Activated CD8-positive, alpha-beta memory T cell treated with anti-CD3 and anti-CD28 coated beads for 48 hours (primary cell): Measurements from ENCODE around the gene OR2T6.
"Not testable (repeated sequence)": the region's sequence is repeated elsewhere in the genome, so short reads cannot be mapped to it uniquely, and the experiment has no call there.

Experiments used
- DNase-seq, 3 experiments: peaks; one replicate each; pipeline ENCODE4 v3.0.0-alpha.2; 2020; ENCODE audit warnings: low read depth in 2 of 3, low spot score in 2 of 3

The OR2T6 gene

DNA sequence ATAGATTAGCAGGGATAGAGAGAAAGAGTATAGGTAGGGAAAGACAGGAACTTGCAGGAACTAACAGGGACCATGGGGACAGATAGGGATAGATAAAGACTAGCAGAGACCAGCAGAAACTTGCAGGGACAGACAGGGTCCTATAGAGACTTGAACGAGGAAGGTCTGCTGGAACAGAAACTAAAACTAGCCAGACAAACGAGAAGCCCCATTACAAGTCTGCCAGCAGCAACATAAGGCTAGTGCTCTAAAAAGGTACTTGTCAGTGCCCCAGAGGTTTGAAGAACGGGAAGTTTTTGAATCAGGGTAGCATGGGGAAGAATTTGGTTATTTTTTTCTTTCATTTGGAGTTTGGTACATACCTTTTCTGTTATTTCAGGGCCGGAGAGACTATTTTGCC lies 56.7 kb downstream of the OR2T6 start:
- not testable (repeated sequence) for DNase-seq

DNA sequence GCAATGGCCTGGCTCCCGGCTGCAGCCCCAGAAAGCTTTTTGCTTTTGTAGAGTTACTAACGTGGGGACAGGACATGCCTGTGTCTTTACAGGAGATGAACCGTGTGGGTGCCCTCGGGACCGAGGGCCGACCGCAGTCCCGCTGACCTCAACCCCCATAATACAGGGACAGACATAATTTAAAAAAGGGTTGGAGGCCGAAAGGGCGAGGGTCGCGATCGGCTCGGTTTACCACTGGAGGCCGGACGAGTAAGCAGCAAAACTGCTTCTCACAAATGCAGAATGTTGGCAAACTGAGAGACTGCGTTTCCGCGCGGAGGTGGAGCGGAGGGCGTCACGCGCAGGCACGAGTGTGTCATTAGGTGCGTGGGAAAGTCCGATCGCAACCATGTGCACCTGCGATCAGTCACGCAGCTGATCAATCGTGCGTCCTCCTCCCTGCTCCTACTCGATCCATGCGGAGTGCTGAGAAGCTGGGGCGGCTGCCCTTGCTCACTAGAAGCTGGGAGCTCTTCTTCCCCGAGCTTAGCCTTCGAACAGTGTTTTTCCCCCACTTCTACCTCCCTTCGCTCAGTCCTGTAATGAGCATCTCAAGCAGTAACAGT lies 58.4 kb downstream of the OR2T6 start:
- DNase-seq: not testable (repeated sequence)

- DNase-seq: not testable (repeated sequence)
Observed at GRCh38 chr1:248434913-248435312, 59.4 kb downstream of the OR2T6 start.

DNA sequence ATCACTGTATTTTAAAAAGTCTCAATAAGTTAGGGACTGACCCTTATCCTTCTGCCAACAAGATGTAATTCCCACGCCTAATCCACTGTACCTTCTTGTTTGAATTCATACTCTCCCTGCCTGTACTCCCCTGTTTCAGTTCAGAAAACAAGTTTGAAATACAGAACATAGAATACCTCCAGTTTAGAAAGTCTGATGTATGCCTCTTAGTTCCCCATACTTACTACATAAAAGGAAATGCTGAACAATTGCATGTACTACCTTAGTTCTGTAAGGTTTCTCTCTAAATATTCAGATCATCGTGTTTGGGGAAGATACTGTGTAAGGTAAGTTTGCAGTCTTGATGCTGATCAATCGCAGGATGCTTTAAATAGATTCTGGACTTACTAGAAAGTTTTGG lies 60.8 kb downstream of the OR2T6 start:
- not testable (repeated sequence) for DNase-seq

- DNase-seq: not testable (repeated sequence)
Observed at GRCh38 chr1:248438668-248439067, 63.1 kb downstream of the OR2T6 start.

DNA sequence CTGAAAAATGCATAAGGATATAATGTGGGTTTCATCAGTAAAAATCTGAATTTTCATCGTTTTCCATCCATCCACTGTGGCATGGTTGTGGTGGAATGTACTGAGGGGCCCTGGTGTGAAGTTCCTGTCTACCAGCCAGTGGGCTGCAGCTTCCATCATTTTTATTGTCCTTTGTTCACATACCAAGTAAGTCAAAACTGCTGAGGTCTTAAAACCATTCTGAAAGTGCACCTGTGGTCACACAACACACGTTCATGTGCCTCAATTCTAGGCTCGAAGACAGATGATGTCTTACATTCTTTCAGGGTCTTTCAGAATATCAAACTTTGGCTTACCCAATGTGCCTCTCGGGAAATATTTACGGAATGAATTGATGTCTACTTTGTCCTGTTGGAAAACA lies 63.7 kb downstream of the OR2T6 start:
- not testable (repeated sequence) for DNase-seq
